K562 (cell line): ENCODE data around the gene NAA38. TPM values are rescaled to one million over a fixed set of nuclear protein-coding genes. Genes with fewer than 3 reads are reported as not detected.

Experiments used
- ATAC-seq: fragments of 200-7000 bp; cut with Tn5 transposase; 3 replicates; pipeline ENCODE4 v1.9.1; 2020; ENCODE audit warnings: moderate library complexity
- BruUV-seq: library from RNA; stranded (reverse); fragments of 400-500 nt; replicated peaks from 2 replicates; lab custom pipeline; 2021; lab: Mats Ljungman, UMichigan
- CTCF ChIA-PET: fragments of 300-600 bp; formaldehyde crosslinking; extraction: SDS; loops from one replicate; lab custom pipeline; 2021; ENCODE audit warnings: low intra/inter-chr PET ratio; lab: Yijun Ruan, JAX
- POLR2A ChIA-PET: fragments of 300-600, 350-650 bp; sonication (Branson Sonifier 250); formaldehyde crosslinking; extraction: SDS; loops from one replicate; lab custom pipeline; 2021; ENCODE audit warnings: antibody characterized with exemption, inconsistent platforms; lab: Yijun Ruan, JAX
- DNase-seq, 4 experiments: peaks; one replicate each; pipeline versions ENCODE4 v3.0.0 to v3.0.0-alpha.2; 2011 to 2018; ENCODE audit warnings: low spot score in 3 of 4, mixed read lengths in 3 of 4; ENCODE audit errors: extremely low read depth in 1 of 4
- FAIRE-seq: peaks from 2 replicates; lab custom pipeline; 2011; peaks lifted over from hg19 to GRCh38; lab: Jason Lieb, UNC
- H2AFZ ChIP-seq: 2 replicates; pipeline ENCODE4 v1.6.0; 2011; ENCODE audit warnings: low read depth, low read length, control low read depth, inconsistent platforms
- H3K27ac ChIP-seq: fragments of 200-600 bp; 3 replicates; pipeline ENCODE4 v1.8.0; 2011; ENCODE audit warnings: low read depth, mild to moderate bottlenecking, control low read depth, inconsistent platforms, low read length, moderate library complexity, mixed read lengths; ENCODE audit errors: extremely low read depth
- H3K27me3 ChIP-seq, 2 experiments: fragments of 300-600 bp in 1 of 2; 2 replicates in 1 of 2; 3 replicates in 1 of 2; pipeline versions ENCODE4 v1.6.0 to v1.8.0; 2011; ENCODE audit warnings: inconsistent platforms in 2 of 2, low read length in 2 of 2, mild to moderate bottlenecking in 1 of 2, mixed read lengths in 1 of 2, moderate library complexity in 1 of 2; ENCODE audit not compliant: control insufficient read depth in 2 of 2, insufficient read depth in 2 of 2
- H3K36me3 ChIP-seq: fragments of 300-600 bp; 3 replicates; pipeline ENCODE4 v1.8.0; 2011; ENCODE audit warnings: mild to moderate bottlenecking, low read length, inconsistent platforms; ENCODE audit not compliant: control insufficient read depth, insufficient read depth
- H3K4me1 ChIP-seq, 2 experiments: fragments of 200-600 bp in 1 of 2; replicated peaks in 1 of 2; 2 replicates in 1 of 2; 3 replicates in 1 of 2; pipeline versions ENCODE4 v1.5.1 to v1.8.0; 2011; ENCODE audit warnings: inconsistent platforms in 2 of 2, low read length in 2 of 2, mild to moderate bottlenecking in 1 of 2, mixed read lengths in 1 of 2, moderate library complexity in 1 of 2; ENCODE audit not compliant: control insufficient read depth in 2 of 2, insufficient read depth in 2 of 2
- H3K4me2 ChIP-seq: 2 replicates; pipeline ENCODE4 v1.6.1; 2011; ENCODE audit warnings: low read length, control low read depth, inconsistent platforms, mixed read lengths; ENCODE audit not compliant: insufficient read depth
- H3K4me3 ChIP-seq: fragments of 200-600 bp; sonication (generic), shearing (Covaris generic); 2 replicates; pipeline ENCODE4 v1.5.1; 2016; ENCODE audit warnings: control low read depth, inconsistent platforms
- H3K79me2 ChIP-seq: fragments of 200-600 bp; 3 replicates; pipeline ENCODE4 v1.8.0; 2011; ENCODE audit warnings: low read length, inconsistent platforms; ENCODE audit not compliant: control insufficient read depth, insufficient read depth
- H3K9ac ChIP-seq, 2 experiments: 2 replicates each; pipeline versions ENCODE4 v1.6.0 to v1.6.1; 2011; ENCODE audit warnings: low read depth in 2 of 2, low read length in 2 of 2, control low read depth in 1 of 2, inconsistent platforms in 1 of 2, mild to moderate bottlenecking in 1 of 2, mixed read lengths in 1 of 2; ENCODE audit not compliant: insufficient read depth in 1 of 2
- H3K9me1 ChIP-seq: one replicate; pipeline ENCODE4 v1.6.0; 2011; ENCODE audit warnings: inconsistent platforms, mild to moderate bottlenecking, low read length, moderate library complexity; ENCODE audit not compliant: control insufficient read depth, insufficient read depth
- H3K9me3 ChIP-seq: replicated peaks from 2 replicates; pipeline ENCODE4 v1.5.1; 2011; ENCODE audit warnings: low read depth, low read length, inconsistent platforms; ENCODE audit not compliant: control insufficient read depth, insufficient read depth
- H4K20me1 ChIP-seq: replicated peaks from 2 replicates; pipeline ENCODE4 v1.6.1; 2011; ENCODE audit warnings: low read length, inconsistent platforms, mixed read lengths; ENCODE audit not compliant: control insufficient read depth, insufficient read depth
- TBP ChIP-seq: optimal IDR thresholded peaks from 2 replicates; pipeline ENCODE3; 2011; ENCODE audit warnings: low read depth, low read length, improper control_type of control experiment
- YY1 ChIP-seq, 3 experiments: IDR thresholded peaks; 2 replicates each; pipeline ENCODE4 v1.6.1; 2011; ENCODE audit warnings: low read length in 2 of 3, mild to moderate bottlenecking in 2 of 3, moderate library complexity in 2 of 3, borderline replicate concordance in 1 of 3, control low read depth in 1 of 3, low read depth in 1 of 3; ENCODE audit not compliant: insufficient read depth in 3 of 3, insufficient replicate concordance in 2 of 3, control insufficient read depth in 1 of 3, insufficient read length in 1 of 3; ENCODE audit errors: extremely low read depth in 1 of 3
- WGBS: fragments of 100-300 bp; shearing (Covaris generic); methylation state at CpG from one replicate; pipeline ENCODE4 v1.1.6; 2016; ENCODE audit warnings: low coverage, mixed read lengths; ENCODE audit not compliant: insufficient coverage; ENCODE audit errors: missing lambda C conversion rate; 5-methylcytosine and 5-hydroxymethylcytosine counted together
- in situ Hi-C: fragments of 300-500 bp; cut with MboI; formaldehyde crosslinking; loops from 4 replicates; pipeline ENCODE4 v1.15.0; 2018; ENCODE audit warnings: inconsistent platforms, mixed read lengths
- intact Hi-C: fragments of 100-400 bp; cut with micrococcal nuclease; formaldehyde crosslinking; loops from 2 replicates; pipeline ENCODE4 v1.14.2; 2022
- polyA plus RNA-seq, 8 experiments: library from polyadenylated mRNA; depleted of rRNA in 4 of 8; stranded (reverse) in 5 of 8; unstranded in 3 of 8; fragments of >200 nt; fragmentation: Nextera tagmentation in 2 of 8; fragmentation: Illumina TruSeq in 1 of 8; extraction: Ambion mirVana in 2 of 8; extraction: Trizol in 1 of 8; gene quantifications; 2 replicates each; pipeline versions ENCODE4 v1.2.1 to v1.2.3, GENCODE V29; 2011 to 2014; ENCODE audit warnings: inconsistent platforms in 1 of 8, missing spikeins in 1 of 8
- total RNA-seq, 7 experiments: library from RNA; depleted of rRNA in 6 of 7; stranded (reverse); fragments of >200 nt in 6 of 7; fragmentation: Illumina TruSeq in 2 of 7; extraction: Trizol in 2 of 7; gene quantifications; 2 replicates each; pipeline versions ENCODE4 v1.2.1 to v1.2.3, GENCODE V29; 2011 to 2021; ENCODE audit warnings: low replicate concordance in 1 of 7
- TF ChIP-seq, protein P1 (sequence below): fragments of 450-650 bp; formaldehyde crosslinking; conservative IDR thresholded peaks from 2 replicates; pipeline ENCODE4 v1.4.0; 2022; ENCODE audit warnings: mild to moderate bottlenecking, missing genetic modification characterization
- TF ChIP-seq, protein P2 (sequence below): sonication (generic); formaldehyde crosslinking; IDR thresholded peaks from 2 replicates; pipeline ENCODE4 v1.8.1; 2023; ENCODE audit warnings: missing genetic modification reagents, mild to moderate bottlenecking, borderline replicate concordance

Gene NAA38
- total and polyA plus RNA-seq, 9 of the 15 experiments (the other 6 are each of a cell fraction or from before 2014, with no cell fraction given), result 16.4 to 99.8 (median 57.3) TPM

- BruUV-seq, result no TSS peak
- Histone ChIP-seq H3K4me3 (no peak overlapping the region), H3K9ac (no peak overlapping the region), H3K9me3 (no peaks in the 10 kb centered on the region), H3K4me2 (no peak overlapping the region), H2AFZ (no peak overlapping the region), H3K27ac (no peak overlapping the region), H3K36me3 (no peaks in the 10 kb centered on the region), H3K79me2 (no peaks in the 10 kb centered on the region), H3K27me3 (peaks cover 8 to 57% of the 10 kb centered on the region in 2 experiments), H3K9me1 (no peaks in the 10 kb centered on the region), H3K4me1 (peaks cover 0 to 9% of the 10 kb centered on the region in 2 experiments; a peak in 2 of 5 replicates), H4K20me1 (no peaks in the 10 kb centered on the region; the same call in 1 of the 2 replicates)
- no peak for ATAC-seq
- FAIRE-seq, result no peak
- TF ChIP-seq, protein P1, sequence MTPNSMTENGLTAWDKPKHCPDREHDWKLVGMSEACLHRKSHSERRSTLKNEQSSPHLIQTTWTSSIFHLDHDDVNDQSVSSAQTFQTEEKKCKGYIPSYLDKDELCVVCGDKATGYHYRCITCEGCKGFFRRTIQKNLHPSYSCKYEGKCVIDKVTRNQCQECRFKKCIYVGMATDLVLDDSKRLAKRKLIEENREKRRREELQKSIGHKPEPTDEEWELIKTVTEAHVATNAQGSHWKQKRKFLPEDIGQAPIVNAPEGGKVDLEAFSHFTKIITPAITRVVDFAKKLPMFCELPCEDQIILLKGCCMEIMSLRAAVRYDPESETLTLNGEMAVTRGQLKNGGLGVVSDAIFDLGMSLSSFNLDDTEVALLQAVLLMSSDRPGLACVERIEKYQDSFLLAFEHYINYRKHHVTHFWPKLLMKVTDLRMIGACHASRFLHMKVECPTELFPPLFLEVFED (CRISPR knock-in tag), result no peak
- no peak for TF ChIP-seq YY1 (IDR thresholded peaks at IDR 0.05; ENCODE audit: borderline replicate concordance in 1 of 3, control insufficient read depth in 1 of 3, extremely low read depth in 1 of 3, insufficient read depth in 3 of 3, insufficient read length in 1 of 3, insufficient replicate concordance in 2 of 3, low read depth in 1 of 3, low read length in 2 of 3)
- TF ChIP-seq TBP, result no peak
- TF ChIP-seq, protein P2, sequence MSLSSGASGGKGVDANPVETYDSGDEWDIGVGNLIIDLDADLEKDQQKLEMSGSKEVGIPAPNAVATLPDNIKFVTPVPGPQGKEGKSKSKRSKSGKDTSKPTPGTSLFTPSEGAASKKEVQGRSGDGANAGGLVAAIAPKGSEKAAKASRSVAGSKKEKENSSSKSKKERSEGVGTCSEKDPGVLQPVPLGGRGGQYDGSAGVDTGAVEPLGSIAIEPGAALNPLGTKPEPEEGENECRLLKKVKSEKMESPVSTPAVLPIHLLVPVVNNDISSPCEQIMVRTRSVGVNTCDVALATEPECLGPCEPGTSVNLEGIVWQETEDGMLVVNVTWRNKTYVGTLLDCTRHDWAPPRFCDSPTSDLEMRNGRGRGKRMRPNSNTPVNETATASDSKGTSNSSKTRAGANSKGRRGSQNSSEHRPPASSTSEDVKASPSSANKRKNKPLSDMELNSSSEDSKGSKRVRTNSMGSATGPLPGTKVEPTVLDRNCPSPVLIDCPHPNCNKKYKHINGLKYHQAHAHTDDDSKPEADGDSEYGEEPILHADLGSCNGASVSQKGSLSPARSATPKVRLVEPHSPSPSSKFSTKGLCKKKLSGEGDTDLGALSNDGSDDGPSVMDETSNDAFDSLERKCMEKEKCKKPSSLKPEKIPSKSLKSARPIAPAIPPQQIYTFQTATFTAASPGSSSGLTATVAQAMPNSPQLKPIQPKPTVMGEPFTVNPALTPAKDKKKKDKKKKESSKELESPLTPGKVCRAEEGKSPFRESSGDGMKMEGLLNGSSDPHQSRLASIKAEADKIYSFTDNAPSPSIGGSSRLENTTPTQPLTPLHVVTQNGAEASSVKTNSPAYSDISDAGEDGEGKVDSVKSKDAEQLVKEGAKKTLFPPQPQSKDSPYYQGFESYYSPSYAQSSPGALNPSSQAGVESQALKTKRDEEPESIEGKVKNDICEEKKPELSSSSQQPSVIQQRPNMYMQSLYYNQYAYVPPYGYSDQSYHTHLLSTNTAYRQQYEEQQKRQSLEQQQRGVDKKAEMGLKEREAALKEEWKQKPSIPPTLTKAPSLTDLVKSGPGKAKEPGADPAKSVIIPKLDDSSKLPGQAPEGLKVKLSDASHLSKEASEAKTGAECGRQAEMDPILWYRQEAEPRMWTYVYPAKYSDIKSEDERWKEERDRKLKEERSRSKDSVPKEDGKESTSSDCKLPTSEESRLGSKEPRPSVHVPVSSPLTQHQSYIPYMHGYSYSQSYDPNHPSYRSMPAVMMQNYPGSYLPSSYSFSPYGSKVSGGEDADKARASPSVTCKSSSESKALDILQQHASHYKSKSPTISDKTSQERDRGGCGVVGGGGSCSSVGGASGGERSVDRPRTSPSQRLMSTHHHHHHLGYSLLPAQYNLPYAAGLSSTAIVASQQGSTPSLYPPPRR (CRISPR knock-in tag), result no peak
- POLR2A ChIA-PET, result interaction anchor here (0.6 to 1.0 kb wide), 2 partner anchors 44 to 1420 kb away, joined by 3 read pairs; no protein-coding TSS in a partner anchor
- WGBS, result 8% methylated on average over 13 of the region's 14 CpGs
- intact Hi-C loops, result loop anchor here (1.0 to 10.0 kb wide), 4 partner anchors 35 to 223 kb away; partner anchors contain the start of genes CYB5D1, NAA38 and TMEM88
- CTCF ChIA-PET, result interaction anchor here (1.1 to 1.9 kb wide), 5 partner anchors 20 to 167 kb away, joined by 3 to 14 read pairs (median 4); no protein-coding TSS in a partner anchor
- in situ Hi-C loops, result no loop called here
- no peak for DNase-seq
Observed at GRCh38 chr17:7822126-7822525, 35.2 kb downstream of the NAA38 start.
